B cell (primary cell): ENCODE results near the gene MPND. TPM values are rescaled to one million over a fixed set of nuclear protein-coding genes. Genes with fewer than 3 reads are reported as not detected.
A peak's percentile ranks its signal among the peaks of the same experiment; 100 is the strongest.

Experiments used
- ATAC-seq: fragments of 200-7000 bp; cut with Tn5 transposase; one replicate; pipeline ENCODE4 v1.10.0; 2021; ENCODE audit warnings: low read depth, mild to moderate bottlenecking, moderate number of reproducible peaks, moderate library complexity
- CTCF ChIA-PET: fragments of 350-600 bp; sonication (Branson Sonifier 250); formaldehyde crosslinking; loops from one replicate; lab custom pipeline; 2021; ENCODE audit warnings: antibody characterized with exemption, inconsistent platforms; lab: Charles Lee
- POLR2A ChIA-PET: fragments of 350-600 bp; sonication (Branson Sonifier 250); formaldehyde crosslinking; loops from one replicate; lab custom pipeline; 2021; ENCODE audit warnings: antibody characterized with exemption; lab: Charles Lee
- DNase-seq: peaks from one replicate; pipeline ENCODE4 v3.0.0; 2013
- H2AFZ ChIP-seq: 2 replicates; pipeline ENCODE4 v1.6.1; 2012; ENCODE audit warnings: mild to moderate bottlenecking, low read depth, low read length; ENCODE audit not compliant: insufficient read depth, poor library complexity, severe bottlenecking
- H3K27ac ChIP-seq, 2 donors: 1 replicate in 1 of 2; 2 replicates in 1 of 2; pipeline ENCODE4 v1.5.1; 2012 to 2013; ENCODE audit warnings: low read length in 2 of 2, mild to moderate bottlenecking in 2 of 2, moderate library complexity in 1 of 2
- H3K27me3 ChIP-seq, 4 experiments: fragments of 200-600 bp in 1 of 4; sonication (generic) in 1 of 4; replicated peaks in 1 of 4; 1 replicate in 2 of 4; 2 replicates in 2 of 4; pipeline versions ENCODE4 v1.6.1 to v1.7.0; 2013 to 2016; ENCODE audit warnings: low read length in 3 of 4, mild to moderate bottlenecking in 2 of 4, mixed read lengths in 1 of 4, moderate library complexity in 1 of 4; ENCODE audit not compliant: insufficient read depth in 4 of 4, control insufficient read depth in 3 of 4; ENCODE audit errors: control extremely low read depth in 1 of 4
- H3K36me3 ChIP-seq, 2 experiments: replicated peaks in 1 of 2; 1 replicate in 1 of 2; 2 replicates in 1 of 2; pipeline versions ENCODE4 v1.6.1 to v1.7.1; 2013; ENCODE audit warnings: low read length in 1 of 2; ENCODE audit not compliant: insufficient read depth in 2 of 2, control insufficient read depth in 1 of 2; ENCODE audit errors: control extremely low read depth in 1 of 2, extremely low read depth in 1 of 2
- H3K4me1 ChIP-seq, 2 donors: fragments of 200-600 bp in 1 of 2; sonication (generic) in 1 of 2; 1 replicate in 1 of 2; 2 replicates in 1 of 2; pipeline versions ENCODE4 v1.5.1 to v1.6.1; 2013 to 2017; ENCODE audit warnings: low read length in 2 of 2; ENCODE audit not compliant: control insufficient read depth in 2 of 2, insufficient read depth in 2 of 2
- H3K4me2 ChIP-seq: replicated peaks from 2 replicates; pipeline ENCODE3; 2012; ENCODE audit warnings: mild to moderate bottlenecking, low read depth, low read length; ENCODE audit not compliant: poor library complexity, severe bottlenecking
- H3K4me3 ChIP-seq, 5 experiments: fragments of 200-600 bp in 1 of 5; sonication (generic) in 1 of 5; 1 replicate in 3 of 5; 2 replicates in 2 of 5; pipeline versions ENCODE4 v1.5.1 to v1.7.0; 2011 to 2016; ENCODE audit warnings: low read length in 4 of 5, mild to moderate bottlenecking in 4 of 5, low read depth in 2 of 5, control low read depth in 1 of 5, moderate library complexity in 1 of 5; ENCODE audit not compliant: insufficient read depth in 1 of 5; ENCODE audit errors: control extremely low read depth in 1 of 5, extremely low read depth in 1 of 5
- H3K79me2 ChIP-seq: fragments of 200-600 bp; sonication (generic); one replicate; pipeline ENCODE4 v1.6.0; 2016; ENCODE audit warnings: low read length; ENCODE audit not compliant: control insufficient read depth, insufficient read depth
- H3K9ac ChIP-seq: fragments of 200-600 bp; sonication (generic); 2 replicates; pipeline ENCODE4 v1.6.1; 2017; ENCODE audit warnings: mild to moderate bottlenecking, low read length, moderate library complexity
- H3K9me3 ChIP-seq, 3 donors: one replicate each; pipeline versions ENCODE4 v1.6.1 to v1.7.1; 2013; ENCODE audit warnings: low read length in 2 of 3; ENCODE audit not compliant: control insufficient read depth in 2 of 3, insufficient read depth in 1 of 3; ENCODE audit errors: control extremely low read depth in 1 of 3
- H4K20me1 ChIP-seq: 2 replicates; pipeline ENCODE4 v1.6.0; 2012; ENCODE audit warnings: mild to moderate bottlenecking, low read length; ENCODE audit not compliant: insufficient read depth, control insufficient read depth, poor library complexity, severe bottlenecking
- H3K27ac Mint-ChIP-seq: one replicate; pipeline ENCODE4 v1.8.0; 2021; ENCODE audit warnings: mixed read lengths
- H3K27me3 Mint-ChIP-seq: one replicate; pipeline ENCODE4 v1.8.0; 2021; ENCODE audit warnings: mixed read lengths
- H3K4me1 Mint-ChIP-seq: one replicate; pipeline ENCODE4 v1.8.0; 2021; ENCODE audit warnings: mixed read lengths
- H3K4me3 Mint-ChIP-seq: one replicate; pipeline ENCODE4 v1.8.0; 2021; ENCODE audit warnings: mixed read lengths
- H3K9me3 Mint-ChIP-seq: one replicate; pipeline ENCODE4 v1.8.0; 2022; ENCODE audit warnings: mixed read lengths; ENCODE audit not compliant: insufficient read depth
- EZH2 ChIP-seq: IDR thresholded peaks from 2 replicates; pipeline ENCODE4 v1.6.1; 2012; ENCODE audit warnings: borderline replicate concordance, low read depth, mild to moderate bottlenecking, moderate library complexity, low read length; ENCODE audit not compliant: insufficient read depth, poor library complexity, severe bottlenecking
- WGBS: methylation state at CpG from one replicate; pipeline ENCODE4 v1.1.5; 2013; ENCODE audit warnings: missing lambda C conversion rate; ENCODE audit not compliant: insufficient coverage; 5-methylcytosine and 5-hydroxymethylcytosine counted together
- intact Hi-C: fragments of 100-400 bp; cut with micrococcal nuclease; formaldehyde crosslinking; loops from one replicate; pipeline ENCODE4 v1.10.0; 2022
- polyA plus RNA-seq: library from polyadenylated mRNA; depleted of rRNA; stranded (reverse); fragments of >200 nt; gene quantifications from 2 replicates; pipeline ENCODE4 v1.2.3, GENCODE V29; 2012
- total RNA-seq, 2 donors: library from RNA; stranded (reverse); fragments of 120-200 nt in 1 of 2; gene quantifications; 1 replicate in 1 of 2; 2 replicates in 1 of 2; pipeline versions ENCODE4 v1.2.3 to v1.2.4, GENCODE V29; 2013 to 2022
- TF ChIP-seq, protein P1 (sequence below): fragments of 200-600 bp; IDR thresholded peaks from one replicate; pipeline ENCODE4 v1.8.0; 2022; ENCODE audit warnings: antibody characterized with exemption, mild to moderate bottlenecking

Gene MPND
- total and polyA plus RNA-seq, 2 donors (not counting 1 experiment from before 2014, with no cell fraction given): 14.5 to 25.6 TPM

DNA sequence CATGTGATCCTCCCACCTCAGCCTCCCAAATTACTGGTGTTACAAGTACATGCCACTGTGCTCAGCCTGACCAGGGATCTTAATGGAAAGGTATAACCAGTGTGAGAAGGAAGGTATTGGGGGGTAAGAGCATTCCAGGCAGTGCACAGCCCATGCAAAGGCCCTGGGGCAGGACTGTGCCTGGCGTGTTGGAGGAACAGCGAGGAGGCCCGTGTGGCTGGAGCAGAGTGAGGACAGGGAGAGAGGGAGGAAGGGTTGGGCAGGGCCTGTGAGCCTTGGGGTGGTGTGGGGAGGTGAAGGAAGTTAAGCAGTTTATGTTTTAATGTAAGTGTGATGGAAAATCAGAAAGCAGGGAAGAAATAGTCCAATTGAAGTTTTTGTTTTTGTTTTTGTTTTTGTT, 42.8 kb upstream of the MPND start:
- DNase-seq (no peak), ATAC-seq (no peak)
- H3K4me1 Mint-ChIP-seq: peaks cover 7% of the 10 kb centered on the region
- CTCF ChIA-PET: no interaction called here
- no peak for TF ChIP-seq EZH2
- TF ChIP-seq, protein P1, sequence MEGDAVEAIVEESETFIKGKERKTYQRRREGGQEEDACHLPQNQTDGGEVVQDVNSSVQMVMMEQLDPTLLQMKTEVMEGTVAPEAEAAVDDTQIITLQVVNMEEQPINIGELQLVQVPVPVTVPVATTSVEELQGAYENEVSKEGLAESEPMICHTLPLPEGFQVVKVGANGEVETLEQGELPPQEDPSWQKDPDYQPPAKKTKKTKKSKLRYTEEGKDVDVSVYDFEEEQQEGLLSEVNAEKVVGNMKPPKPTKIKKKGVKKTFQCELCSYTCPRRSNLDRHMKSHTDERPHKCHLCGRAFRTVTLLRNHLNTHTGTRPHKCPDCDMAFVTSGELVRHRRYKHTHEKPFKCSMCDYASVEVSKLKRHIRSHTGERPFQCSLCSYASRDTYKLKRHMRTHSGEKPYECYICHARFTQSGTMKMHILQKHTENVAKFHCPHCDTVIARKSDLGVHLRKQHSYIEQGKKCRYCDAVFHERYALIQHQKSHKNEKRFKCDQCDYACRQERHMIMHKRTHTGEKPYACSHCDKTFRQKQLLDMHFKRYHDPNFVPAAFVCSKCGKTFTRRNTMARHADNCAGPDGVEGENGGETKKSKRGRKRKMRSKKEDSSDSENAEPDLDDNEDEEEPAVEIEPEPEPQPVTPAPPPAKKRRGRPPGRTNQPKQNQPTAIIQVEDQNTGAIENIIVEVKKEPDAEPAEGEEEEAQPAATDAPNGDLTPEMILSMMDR: no peak
- intact Hi-C loops: no loop called here
- Histone ChIP-seq H3K27ac (no peak overlapping the region), H3K4me2 (no peak overlapping the region), H3K27me3 (peaks cover 0 to 15% (median 0%) of the 10 kb centered on the region in 4 experiments), H3K4me1 (peaks cover 4% of the 10 kb centered on the region in 2 donors), H3K79me2 (no peaks in the 10 kb centered on the region), H3K4me3 (no peak overlapping the region), H4K20me1 (no peaks in the 10 kb centered on the region), H3K9ac (no peak overlapping the region), H3K36me3 (no peaks in the 10 kb centered on the region), H2AFZ (no peak overlapping the region), H3K9me3 (no peaks in the 10 kb centered on the region)
- H3K27me3 Mint-ChIP-seq: peaks cover 11% of the 10 kb centered on the region
- 83% methylated on average over 3 of the region's 3 CpGs for WGBS
- H3K27ac Mint-ChIP-seq: no peak overlapping the region
- POLR2A ChIA-PET: no interaction called here
- H3K4me3 Mint-ChIP-seq: no peak overlapping the region
- no peaks in the 10 kb centered on the region for H3K9me3 Mint-ChIP-seq

DNA sequence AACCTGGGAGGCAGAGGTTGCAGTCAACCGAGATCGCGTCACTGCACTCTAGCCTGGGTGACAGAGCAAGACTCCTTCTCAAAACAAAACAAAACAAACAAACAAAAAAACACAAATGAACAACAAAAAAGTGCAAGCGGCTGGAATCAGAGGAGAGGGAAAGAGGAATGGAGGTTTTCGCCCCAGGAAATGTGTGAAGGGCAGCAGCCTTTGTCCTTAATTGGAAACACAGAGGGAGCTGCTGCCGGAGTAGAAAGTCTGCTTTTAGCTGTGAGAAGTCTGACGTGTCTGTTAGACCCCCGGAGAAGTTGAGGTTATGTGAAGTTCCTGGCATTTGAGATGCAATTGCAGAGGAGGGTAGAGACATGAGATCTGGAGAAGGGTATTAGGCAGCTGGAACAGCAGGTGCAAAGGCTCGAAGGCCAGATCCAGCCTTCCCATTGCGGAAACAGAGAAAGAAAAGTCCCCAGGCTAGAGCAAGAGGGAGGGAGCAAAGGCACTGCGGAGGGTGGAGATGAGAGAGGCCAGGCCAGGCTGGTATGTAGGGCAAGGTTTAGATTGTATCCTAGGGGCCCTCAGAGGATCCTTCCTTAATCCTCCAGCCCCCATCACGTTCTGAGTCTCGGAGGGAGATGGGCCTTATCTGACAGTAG, 41.6 kb upstream of the MPND start:
- Mint-ChIP-seq H3K4me1 (peaks cover 7% of the 10 kb centered on the region), H3K4me3 (no peak overlapping the region), H3K9me3 (no peaks in the 10 kb centered on the region), H3K27me3 (peaks cover 11% of the 10 kb centered on the region), H3K27ac (no peak overlapping the region)
- TF ChIP-seq, protein P1: no peak
- no peak for TF ChIP-seq EZH2
- no peaks in the 10 kb centered on the region for H3K36me3 ChIP-seq
- peaks cover 4% of the 10 kb centered on the region in 2 donors for H3K4me1 ChIP-seq
- no peak for ATAC-seq
- no peaks in the 10 kb centered on the region for H4K20me1 ChIP-seq
- intact Hi-C loops: no loop called here
- no peak overlapping the region for H3K9ac ChIP-seq
- no peak overlapping the region for H3K4me3 ChIP-seq
- ChIA-PET POLR2A (no interaction called here), CTCF (no interaction called here)
- peaks cover 0 to 7% (median 0%) of the 10 kb centered on the region in 4 experiments for H3K27me3 ChIP-seq
- no peak for DNase-seq
- H3K79me2 ChIP-seq: no peaks in the 10 kb centered on the region
- no peaks in the 10 kb centered on the region for H3K9me3 ChIP-seq
- no peak overlapping the region for H3K4me2 ChIP-seq
- WGBS: 32% methylated on average over 7 of the region's 13 CpGs
- H2AFZ ChIP-seq: peak overlapping the region; percentile 33
- H3K27ac ChIP-seq: no peak overlapping the region
